H9 (cell line): Measurements from ENCODE around the gene ARHGAP24. TPM values are rescaled to one million over a fixed set of nuclear protein-coding genes. Genes with fewer than 3 reads are reported as not detected.

Experiments
- DNase-seq: peaks from one replicate; pipeline ENCODE4 v3.0.0-alpha.2; 2017
- H2AFZ ChIP-seq: one replicate; pipeline ENCODE4 v1.6.1; 2013; ENCODE audit warnings: mild to moderate bottlenecking, low read length, control low read depth, moderate library complexity
- H2AK5ac ChIP-seq: 2 replicates; pipeline ENCODE4 v1.6.1; 2013; ENCODE audit warnings: low read length, control low read depth, mixed read lengths; ENCODE audit not compliant: insufficient read length
- H2BK120ac ChIP-seq: one replicate; pipeline ENCODE4 v1.6.1; 2013; ENCODE audit warnings: low read depth, mild to moderate bottlenecking, low read length, control low read depth, inconsistent platforms; ENCODE audit not compliant: poor library complexity, severe bottlenecking
- H2BK12ac ChIP-seq: 2 replicates; pipeline ENCODE4 v1.6.1; 2013; ENCODE audit warnings: low read length, control low read depth, mixed read lengths, low read depth; ENCODE audit not compliant: insufficient read length
- H2BK15ac ChIP-seq: 2 replicates; pipeline ENCODE4 v1.6.1; 2013; ENCODE audit warnings: low read depth, low read length, control low read depth
- H2BK20ac ChIP-seq: one replicate; pipeline ENCODE4 v1.6.1; 2013; ENCODE audit warnings: low read depth, mild to moderate bottlenecking, low read length, control low read depth, inconsistent platforms; ENCODE audit not compliant: poor library complexity, severe bottlenecking
- H2BK5ac ChIP-seq: 2 replicates; pipeline ENCODE4 v1.6.1; 2013; ENCODE audit warnings: low read length, control low read depth, mixed read lengths; ENCODE audit not compliant: insufficient read length
- H3K14ac ChIP-seq: 2 replicates; pipeline ENCODE4 v1.6.1; 2013; ENCODE audit warnings: low read length, control low read depth; ENCODE audit not compliant: insufficient read depth
- H3K18ac ChIP-seq: 2 replicates; pipeline ENCODE4 v1.6.1; 2013; ENCODE audit warnings: low read depth, mild to moderate bottlenecking, mixed read lengths, low read length, control low read depth; ENCODE audit not compliant: insufficient read length
- H3K23ac ChIP-seq: 2 replicates; pipeline ENCODE4 v1.6.1; 2013; ENCODE audit warnings: low read length, control low read depth, mixed read lengths, low read depth; ENCODE audit not compliant: insufficient read length
- H3K23me2 ChIP-seq: 2 replicates; pipeline ENCODE4 v1.6.1; 2013; ENCODE audit warnings: low read depth, mild to moderate bottlenecking, mixed read lengths, low read length, control low read depth; ENCODE audit not compliant: insufficient read length, poor library complexity, severe bottlenecking
- H3K27ac ChIP-seq: 2 replicates; pipeline ENCODE4 v1.5.1; 2013; ENCODE audit warnings: low read length, control low read depth, mixed read lengths, low read depth; ENCODE audit not compliant: insufficient read length
- H3K27me3 ChIP-seq: 2 replicates; pipeline ENCODE4 v1.6.1; 2013; ENCODE audit warnings: low read length, control low read depth, inconsistent platforms; ENCODE audit not compliant: insufficient read depth
- H3K4ac ChIP-seq: 2 replicates; pipeline ENCODE4 v1.6.1; 2013; ENCODE audit warnings: low read depth, mild to moderate bottlenecking, control low read depth, inconsistent platforms, low read length, moderate library complexity
- H3K4me1 ChIP-seq: 2 replicates; pipeline ENCODE4 v1.6.1; 2013; ENCODE audit warnings: low read length, control low read depth, inconsistent platforms; ENCODE audit not compliant: insufficient read depth
- H3K4me2 ChIP-seq: 2 replicates; pipeline ENCODE4 v1.6.1; 2013; ENCODE audit warnings: low read length, control low read depth, mixed read lengths; ENCODE audit not compliant: insufficient read length, insufficient read depth
- H3K56ac ChIP-seq: 2 replicates; pipeline ENCODE4 v1.6.1; 2013; ENCODE audit warnings: low read depth, mild to moderate bottlenecking, mixed read lengths, low read length, control low read depth; ENCODE audit not compliant: insufficient read length
- H3K79me1 ChIP-seq: 2 replicates; pipeline ENCODE4 v1.6.1; 2013; ENCODE audit warnings: low read depth, mild to moderate bottlenecking, moderate library complexity, low read length, control low read depth, inconsistent platforms; ENCODE audit not compliant: insufficient read depth, poor library complexity, severe bottlenecking
- H3K79me2 ChIP-seq: 2 replicates; pipeline ENCODE4 v1.6.1; 2013; ENCODE audit warnings: low read length, control low read depth, inconsistent platforms; ENCODE audit not compliant: insufficient read depth
- H3K9ac ChIP-seq: 2 replicates; pipeline ENCODE4 v1.6.1; 2013; ENCODE audit warnings: low read length, control low read depth, mixed read lengths; ENCODE audit not compliant: insufficient read length; ENCODE audit errors: extremely low read depth
- H3K9me3 ChIP-seq: one replicate; pipeline ENCODE4 v1.6.1; 2013; ENCODE audit warnings: low read depth, low read length, inconsistent platforms; ENCODE audit not compliant: control insufficient read depth
- H3T11ph ChIP-seq: one replicate; pipeline ENCODE4 v1.6.1; 2013; ENCODE audit warnings: mild to moderate bottlenecking, low read length, control low read depth, inconsistent platforms
- H4K20me1 ChIP-seq: one replicate; pipeline ENCODE4 v1.6.1; 2013; ENCODE audit not compliant: control insufficient read depth, insufficient read length, insufficient read depth
- H4K5ac ChIP-seq: 2 replicates; pipeline ENCODE4 v1.6.1; 2013; ENCODE audit warnings: low read depth, mild to moderate bottlenecking, mixed read lengths, low read length, control low read depth; ENCODE audit not compliant: insufficient read length
- H4K8ac ChIP-seq: replicated peaks from 2 replicates; pipeline ENCODE4 v1.6.1; 2013; ENCODE audit warnings: low read length, control low read depth, mixed read lengths, low read depth; ENCODE audit not compliant: insufficient read length
- H4K91ac ChIP-seq: 2 replicates; pipeline ENCODE4 v1.6.1; 2013; ENCODE audit warnings: low read depth, mild to moderate bottlenecking, moderate library complexity, mixed read lengths, low read length, control low read depth; ENCODE audit not compliant: insufficient read length
- H3K27ac Mint-ChIP-seq, 3 experiments: 2 replicates in 2 of 3; 3 replicates in 1 of 3; pipeline ENCODE4 v1.8.0; 2020 to 2021; ENCODE audit warnings: mixed read lengths in 3 of 3, mild to moderate bottlenecking in 1 of 3, moderate library complexity in 1 of 3
- H3K27me3 Mint-ChIP-seq: 2 replicates; pipeline ENCODE4 v1.8.0; 2021; ENCODE audit warnings: low read depth, mild to moderate bottlenecking, moderate library complexity, mixed read lengths
- H3K36me3 Mint-ChIP-seq, 3 experiments: 2 replicates in 2 of 3; 3 replicates in 1 of 3; pipeline ENCODE4 v1.8.0; 2020 to 2021; ENCODE audit warnings: low read depth in 3 of 3, mixed read lengths in 3 of 3; ENCODE audit not compliant: insufficient read depth in 1 of 3
- H3K4me1 Mint-ChIP-seq, 2 experiments: 2 replicates each; pipeline ENCODE4 v1.8.0; 2020; ENCODE audit warnings: mixed read lengths in 2 of 2
- H3K4me3 Mint-ChIP-seq, 2 experiments: 2 replicates in 1 of 2; 3 replicates in 1 of 2; pipeline ENCODE4 v1.8.0; 2020 to 2021; ENCODE audit warnings: mild to moderate bottlenecking in 2 of 2, mixed read lengths in 2 of 2, moderate library complexity in 1 of 2
- H3K9me3 Mint-ChIP-seq, 2 experiments: 2 replicates in 1 of 2; 3 replicates in 1 of 2; pipeline ENCODE4 v1.8.0; 2020; ENCODE audit warnings: mild to moderate bottlenecking in 2 of 2, mixed read lengths in 2 of 2, moderate library complexity in 1 of 2
- CTCF ChIP-seq: fragments of 200-600 bp; sonication (generic); conservative IDR thresholded peaks from 3 replicates; pipeline ENCODE4 v1.8.0; 2021; ENCODE audit warnings: antibody characterized with exemption, mild to moderate bottlenecking
- WGBS: extraction: QIAGEN DNeasy Blood & Tissue Kit; methylation state at CpG from one replicate; pipeline ENCODE4 v1.1.7; 2013; ENCODE audit warnings: missing lambda C conversion rate, low lambda C conversion rate, mixed read lengths; ENCODE audit not compliant: insufficient read length; ENCODE audit errors: extremely low coverage; 5-methylcytosine and 5-hydroxymethylcytosine counted together
- total RNA-seq: library from RNA; stranded (reverse); gene quantifications from 2 replicates; pipeline ENCODE4 v1.2.1, GENCODE V29; 2021

ARHGAP24 gene
- total RNA-seq, 1 experiment from 2014 or later, result 0.37 TPM

DNA sequence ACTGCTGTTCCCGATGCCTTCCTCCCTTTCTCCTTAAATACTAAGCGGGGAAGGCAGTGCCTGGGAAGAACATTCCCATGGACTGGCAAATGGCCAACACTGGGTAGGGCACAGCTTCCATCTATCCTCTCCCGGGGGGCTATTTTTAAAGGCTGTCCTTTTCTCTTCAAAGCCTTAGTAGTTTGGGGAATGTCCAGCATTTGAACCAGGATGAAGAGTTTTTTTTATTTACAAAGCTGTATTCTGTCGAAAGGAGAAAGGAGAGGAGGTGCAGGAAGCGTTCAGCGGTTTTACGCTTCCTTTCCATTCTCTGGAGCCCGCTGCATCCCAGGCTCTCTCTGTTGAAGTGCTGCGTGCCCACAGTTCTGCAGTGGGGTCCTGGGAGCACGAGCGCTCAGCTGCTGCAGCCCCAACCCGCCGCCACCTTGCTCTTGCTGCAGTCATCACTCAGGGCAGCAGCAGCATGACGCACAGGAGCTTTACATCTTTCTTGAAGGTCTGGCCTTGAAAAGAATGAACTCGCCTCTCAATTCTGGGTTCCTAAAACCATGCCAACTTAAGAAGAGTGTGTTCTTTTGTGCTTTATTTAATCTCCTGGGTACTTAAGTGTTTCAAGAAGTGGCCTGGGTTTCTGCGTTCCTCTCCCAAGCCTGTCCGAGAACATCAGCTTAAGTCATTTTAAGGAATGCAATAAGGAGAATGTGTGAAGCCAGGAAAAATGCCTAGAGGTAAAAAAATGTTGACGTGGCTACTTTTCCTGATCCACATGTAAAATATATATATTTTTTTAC, 457.7 kb downstream of the ARHGAP24 start:
- TF ChIP-seq CTCF, result no peak
- H3K4me1 ChIP-seq, result peaks cover 10% of the 10 kb centered on the region; the same call in 1 of the 2 replicates
- no peak overlapping the region for H2BK5ac ChIP-seq
- no peak overlapping the region for H2AFZ ChIP-seq
- H3K4me3 Mint-ChIP-seq, result no peak overlapping the region
- H3K27me3 ChIP-seq, result no peaks in the 10 kb centered on the region
- H3K18ac ChIP-seq, result no peak overlapping the region
- no peak overlapping the region for H4K8ac ChIP-seq
- no peak overlapping the region for H4K5ac ChIP-seq
- no peaks in the 10 kb centered on the region for H3K9me3 ChIP-seq
- no peak overlapping the region for H2BK20ac ChIP-seq
- no peak for DNase-seq
- H3K36me3 Mint-ChIP-seq, result no peaks in the 10 kb centered on the region
- WGBS, result no CpG with 5 or more reads among the region's 18 CpGs
- H3T11ph ChIP-seq, result no peak overlapping the region
- no peak overlapping the region; a peak in 2 of 7 replicates for H3K27ac Mint-ChIP-seq
- H3K14ac ChIP-seq, result no peak overlapping the region
- H3K9ac ChIP-seq, result no peak overlapping the region
- H2BK12ac ChIP-seq, result no peak overlapping the region
- H3K4me1 Mint-ChIP-seq, result peaks cover 43 to 50% of the 10 kb centered on the region in 2 experiments
- no peaks in the 10 kb centered on the region for H3K9me3 Mint-ChIP-seq
- H3K79me1 ChIP-seq, result no peaks in the 10 kb centered on the region
- no peaks in the 10 kb centered on the region for H3K79me2 ChIP-seq
- no peak overlapping the region for H2AK5ac ChIP-seq
- no peak overlapping the region for H3K23ac ChIP-seq
- H2BK15ac ChIP-seq, result no peak overlapping the region
- no peak overlapping the region for H2BK120ac ChIP-seq
- H4K91ac ChIP-seq, result no peak overlapping the region
- H3K23me2 ChIP-seq, result no peaks in the 10 kb centered on the region
- no peak overlapping the region for H3K4me2 ChIP-seq
- no peaks in the 10 kb centered on the region for H3K27me3 Mint-ChIP-seq
- H4K20me1 ChIP-seq, result no peaks in the 10 kb centered on the region
- no peak overlapping the region for H3K56ac ChIP-seq
- H3K4ac ChIP-seq, result no peak overlapping the region
- H3K27ac ChIP-seq, result no peak overlapping the region
